Stimulated activated CD4-positive, alpha-beta T cell treated with anti-CD3 and anti-CD28 coated beads, Interleukin-2, amount 100 ng/mL, for 48 hours (primary cell): ENCODE data around the gene UMODL1.
"Not testable (repeated sequence)": the region's sequence is repeated elsewhere in the genome, so short reads cannot be mapped to it uniquely, and the experiment has no call there.

ENCODE experiments used
- DNase-seq, 2 donors: peaks; one replicate each; pipeline ENCODE4 v3.0.0-alpha.2; 2020

The UMODL1 gene

GRCh38 chr21:42172596-42173483, 101.7 kb downstream of the UMODL1 start:
- DNase-seq, result no peak

DNA sequence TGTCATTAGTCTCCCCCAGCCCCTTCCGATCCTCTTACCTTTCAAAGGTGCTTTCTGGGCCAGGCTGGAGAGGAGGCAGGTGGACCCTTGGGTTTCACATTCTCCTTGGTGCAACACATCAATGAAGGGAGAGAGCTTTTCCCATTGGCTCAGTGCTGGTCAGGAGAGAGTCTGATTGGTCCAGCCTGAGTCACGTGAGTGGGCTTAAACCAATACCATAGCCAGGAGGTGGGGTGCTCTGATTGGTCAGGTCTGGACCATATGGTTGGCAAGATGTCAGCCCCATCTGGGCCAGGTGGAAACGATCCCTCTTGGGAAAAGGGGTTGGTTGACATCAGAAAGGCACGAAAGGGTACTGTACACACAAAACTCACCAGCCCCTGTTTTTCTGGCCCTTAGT, 103.1 kb downstream of the UMODL1 start:
- no peak for DNase-seq

GRCh38 chr21:42175110-42175710, 104.1 kb downstream of the UMODL1 start:
- DNase-seq, result no peak

GRCh38 chr21:42176859-42177258, 105.7 kb downstream of the UMODL1 start:
- no peak for DNase-seq

DNA sequence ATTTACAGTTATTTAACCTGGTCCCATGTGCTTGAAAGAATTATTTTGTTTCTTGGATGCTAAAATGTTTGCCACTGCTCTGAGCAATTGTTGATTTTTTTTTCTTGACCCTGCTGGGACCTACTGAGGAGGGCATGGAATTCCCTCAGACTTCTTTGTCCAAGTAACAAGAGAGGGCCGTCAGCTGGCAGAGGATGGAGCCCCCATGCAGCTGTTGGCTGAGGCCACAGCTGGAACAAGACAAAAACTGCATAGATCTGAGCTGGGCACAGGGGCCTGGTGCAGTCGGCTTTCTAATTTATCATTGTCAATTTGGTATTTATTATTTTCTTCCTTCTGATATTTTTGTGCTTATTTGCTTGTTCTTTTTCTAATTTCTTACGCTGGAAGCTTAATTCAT, 108.2 kb downstream of the UMODL1 start:
- no peak for DNase-seq

GRCh38 chr21:42180001-42180400, 108.9 kb downstream of the UMODL1 start:
- DNase-seq, result not testable (repeated sequence)

- no peak for DNase-seq
Observed at GRCh38 chr21:42182713-42183371, 111.7 kb downstream of the UMODL1 start.

GRCh38 chr21:42183374-42184266, 112.5 kb downstream of the UMODL1 start:
- no peak for DNase-seq

- DNase-seq, result no peak
Observed at GRCh38 chr21:42186591-42186990, 115.5 kb downstream of the UMODL1 start.

DNA sequence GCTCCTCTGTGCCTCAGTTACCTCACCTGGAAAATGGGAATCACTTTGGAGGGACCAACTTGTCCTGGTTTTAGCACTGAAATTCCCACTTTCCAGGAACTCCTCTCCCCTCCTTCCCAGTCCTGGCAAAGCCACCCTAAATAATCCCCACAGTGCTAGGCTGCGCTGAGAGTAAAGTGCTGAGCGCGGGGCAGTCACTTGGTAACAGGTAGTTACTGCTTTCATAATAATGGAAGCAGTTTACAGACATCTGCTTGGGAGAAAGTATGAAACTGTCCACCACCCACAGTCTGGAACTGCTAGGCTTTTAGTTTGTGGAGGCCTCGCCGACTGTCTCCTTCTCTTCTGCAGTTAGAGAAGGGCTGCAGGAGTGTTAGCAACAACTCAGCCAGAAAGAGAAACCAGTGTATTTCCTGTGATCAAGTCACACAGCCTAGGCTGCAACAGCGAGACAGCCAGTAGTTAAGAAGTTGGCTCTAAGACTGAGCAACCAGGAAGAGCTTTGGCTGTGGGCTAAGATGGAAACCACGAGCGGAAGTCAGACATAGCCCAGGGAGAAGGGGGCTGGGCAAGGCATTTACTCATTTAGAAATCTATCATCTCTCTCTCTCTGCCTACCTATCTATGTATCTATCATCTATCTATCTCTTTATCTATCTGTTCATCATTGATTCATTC, 117.0 kb downstream of the UMODL1 start:
- DNase-seq, result peak; percentile 52 to 60

DNA sequence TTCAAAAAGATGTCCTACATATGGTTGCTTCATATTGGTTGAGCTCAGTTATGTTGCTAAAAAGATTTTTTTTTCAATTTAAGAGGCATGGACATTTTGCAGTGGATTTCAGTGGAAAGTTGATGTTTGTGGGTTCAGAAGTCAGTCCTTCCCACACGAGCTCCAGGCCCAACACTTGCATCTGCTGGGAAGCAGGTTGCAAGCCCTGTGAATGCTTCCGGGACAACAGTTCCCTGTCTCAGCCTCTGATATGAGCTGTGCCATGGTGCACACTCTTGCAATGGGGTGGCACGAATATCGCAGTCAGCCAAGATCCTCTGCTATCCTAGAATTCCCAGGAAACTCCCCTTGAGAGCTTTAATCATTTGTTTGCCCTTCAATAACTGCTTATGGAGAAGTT, 117.5 kb downstream of the UMODL1 start:
- DNase-seq, result no peak

DNA sequence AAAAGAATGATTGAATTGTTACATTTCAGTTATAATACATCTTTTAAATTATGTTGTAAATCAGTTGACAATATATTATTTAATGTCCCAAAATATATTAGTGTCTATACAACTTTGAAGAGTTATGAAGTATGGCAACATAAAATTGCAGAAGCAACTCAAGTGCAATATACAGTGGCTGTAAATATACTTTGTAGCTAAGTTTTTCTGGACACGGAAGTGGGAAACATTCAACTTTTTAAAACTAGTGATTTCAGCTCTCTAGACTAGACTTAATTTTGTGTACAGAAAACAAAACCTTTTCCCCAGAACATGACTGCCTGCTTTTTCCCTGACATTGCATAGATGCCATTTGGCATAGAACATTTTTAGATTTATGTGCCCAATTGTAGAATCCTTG, 118.3 kb downstream of the UMODL1 start:
- DNase-seq, result no peak

- DNase-seq, result peak; percentile 10 to 24
Observed at GRCh38 chr21:42189860-42190485, 118.9 kb downstream of the UMODL1 start.

DNA sequence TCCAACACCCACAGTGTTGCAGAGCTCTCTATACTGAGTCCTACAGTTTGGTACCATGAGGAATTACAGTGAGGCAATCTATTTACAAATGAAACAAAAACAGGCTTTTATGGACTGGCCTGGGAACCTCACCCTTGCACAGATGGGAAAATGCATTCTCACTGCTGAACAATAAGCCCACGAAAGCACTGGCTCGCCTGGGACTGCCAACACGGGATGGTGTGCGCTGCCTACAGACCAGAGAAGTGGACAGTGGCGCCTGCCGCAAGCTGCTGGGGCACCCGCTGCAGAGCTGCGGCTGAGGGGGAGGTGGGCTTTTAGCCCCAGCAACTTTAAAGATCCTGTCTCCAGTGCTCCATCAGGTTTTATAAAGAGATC, 119.4 kb downstream of the UMODL1 start:
- DNase-seq, result no peak

GRCh38 chr21:42191064-42191463, 119.9 kb downstream of the UMODL1 start:
- no peak for DNase-seq

- no peak for DNase-seq
Observed at GRCh38 chr21:42191696-42192595, 120.8 kb downstream of the UMODL1 start.
